ENCODE measurements around the gene SGMS1.

Gene SGMS1

DNA sequence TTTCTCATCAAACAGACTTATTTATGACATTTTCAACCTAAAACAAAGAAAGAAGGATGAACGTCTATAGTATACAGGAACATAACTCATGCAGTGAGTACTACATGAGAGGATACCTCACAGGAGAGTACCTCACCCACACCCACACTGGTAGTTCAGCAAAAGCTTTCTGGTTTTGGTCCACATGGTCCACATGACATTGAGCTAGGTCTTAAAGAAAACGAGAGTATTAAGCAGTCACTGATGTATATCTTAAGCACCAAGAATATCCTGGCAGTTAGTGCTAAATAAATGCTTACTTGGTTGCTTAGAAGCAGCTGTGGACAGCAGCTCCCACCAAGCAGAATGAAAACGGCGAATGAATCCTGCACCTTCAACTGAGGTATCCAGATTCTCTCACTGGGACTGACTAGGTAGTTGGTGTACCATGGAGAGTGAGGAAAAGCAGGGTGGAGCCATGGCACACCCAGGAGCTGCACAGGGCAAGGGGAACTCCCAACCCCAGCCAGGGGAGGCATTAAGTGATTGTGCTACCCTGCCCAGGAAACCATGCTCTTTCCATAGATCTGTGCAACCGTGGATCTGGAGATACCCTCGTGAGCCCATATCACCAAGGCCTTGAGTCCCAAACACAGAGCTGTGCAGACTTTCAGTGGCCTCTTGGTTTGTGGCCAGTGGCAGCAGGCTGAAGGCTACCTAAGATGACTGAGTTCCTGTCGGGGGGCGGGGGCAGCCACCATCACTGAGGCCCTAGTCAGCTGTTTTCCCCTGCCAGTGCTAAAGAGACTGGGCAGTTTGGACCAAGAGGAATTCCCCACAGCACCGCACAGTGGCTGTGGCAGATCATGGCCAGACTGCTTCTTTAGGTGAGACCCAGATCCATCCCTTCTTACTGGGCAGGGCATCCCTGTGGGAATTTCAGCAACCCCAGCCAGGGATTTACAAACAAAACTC, 143.4 kb downstream of the SGMS1 start:
- no peak overlapping the region for H3K27ac ChIP-seq
- no peak for TF ChIP-seq ZFX (IDR thresholded peaks at IDR 0.05; ENCODE audit: borderline replicate concordance)
- TF ChIP-seq, protein P1, sequence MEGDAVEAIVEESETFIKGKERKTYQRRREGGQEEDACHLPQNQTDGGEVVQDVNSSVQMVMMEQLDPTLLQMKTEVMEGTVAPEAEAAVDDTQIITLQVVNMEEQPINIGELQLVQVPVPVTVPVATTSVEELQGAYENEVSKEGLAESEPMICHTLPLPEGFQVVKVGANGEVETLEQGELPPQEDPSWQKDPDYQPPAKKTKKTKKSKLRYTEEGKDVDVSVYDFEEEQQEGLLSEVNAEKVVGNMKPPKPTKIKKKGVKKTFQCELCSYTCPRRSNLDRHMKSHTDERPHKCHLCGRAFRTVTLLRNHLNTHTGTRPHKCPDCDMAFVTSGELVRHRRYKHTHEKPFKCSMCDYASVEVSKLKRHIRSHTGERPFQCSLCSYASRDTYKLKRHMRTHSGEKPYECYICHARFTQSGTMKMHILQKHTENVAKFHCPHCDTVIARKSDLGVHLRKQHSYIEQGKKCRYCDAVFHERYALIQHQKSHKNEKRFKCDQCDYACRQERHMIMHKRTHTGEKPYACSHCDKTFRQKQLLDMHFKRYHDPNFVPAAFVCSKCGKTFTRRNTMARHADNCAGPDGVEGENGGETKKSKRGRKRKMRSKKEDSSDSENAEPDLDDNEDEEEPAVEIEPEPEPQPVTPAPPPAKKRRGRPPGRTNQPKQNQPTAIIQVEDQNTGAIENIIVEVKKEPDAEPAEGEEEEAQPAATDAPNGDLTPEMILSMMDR (IDR thresholded peaks at IDR 0.05) = no peak

DNA sequence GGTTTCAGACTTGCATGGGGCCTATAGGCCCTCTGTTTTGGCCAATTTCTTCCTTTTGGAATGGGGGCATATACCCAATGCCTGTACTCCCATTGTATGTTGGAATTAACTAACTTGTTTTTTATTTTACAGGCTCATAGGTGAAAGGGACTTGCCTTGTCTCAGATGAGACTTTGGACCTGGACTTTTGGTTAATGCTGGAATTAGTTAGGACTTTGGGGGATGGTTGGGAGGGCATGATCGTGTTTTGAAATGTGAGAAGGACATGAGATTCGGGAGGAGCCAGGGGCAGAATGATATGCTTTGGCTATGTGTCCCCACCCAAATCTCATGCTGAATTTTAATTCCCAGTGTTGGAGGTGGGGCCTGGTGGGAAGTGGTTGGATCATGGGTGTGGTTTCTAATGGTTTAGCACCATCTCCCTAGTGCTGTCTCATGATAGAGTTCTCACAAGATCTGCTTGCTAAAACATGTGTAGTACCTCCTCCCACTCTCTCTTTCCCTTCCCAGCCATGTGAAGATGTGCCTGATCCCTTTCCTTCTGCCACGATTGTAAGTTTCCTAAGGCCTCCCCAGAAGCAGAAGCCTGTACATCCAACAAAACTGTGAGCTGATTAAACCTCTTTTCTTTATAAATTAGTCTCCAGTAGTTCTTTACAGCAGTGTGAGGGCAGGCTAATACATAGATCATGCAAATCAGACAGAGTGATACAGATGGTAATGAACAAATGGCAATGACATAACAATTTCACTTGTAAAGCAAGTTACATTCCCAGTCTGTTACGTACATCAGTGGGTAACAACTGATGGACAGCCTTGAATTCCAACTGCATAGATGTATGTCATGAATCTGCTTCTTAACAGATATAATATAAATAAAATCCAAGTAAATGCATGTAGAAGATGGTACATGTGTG, 146.2 kb downstream of the SGMS1 start:
- no peak overlapping the region for H3K27ac ChIP-seq
- TF ChIP-seq ZFX (IDR thresholded peaks at IDR 0.05; ENCODE audit: borderline replicate concordance) = no peak

DNA sequence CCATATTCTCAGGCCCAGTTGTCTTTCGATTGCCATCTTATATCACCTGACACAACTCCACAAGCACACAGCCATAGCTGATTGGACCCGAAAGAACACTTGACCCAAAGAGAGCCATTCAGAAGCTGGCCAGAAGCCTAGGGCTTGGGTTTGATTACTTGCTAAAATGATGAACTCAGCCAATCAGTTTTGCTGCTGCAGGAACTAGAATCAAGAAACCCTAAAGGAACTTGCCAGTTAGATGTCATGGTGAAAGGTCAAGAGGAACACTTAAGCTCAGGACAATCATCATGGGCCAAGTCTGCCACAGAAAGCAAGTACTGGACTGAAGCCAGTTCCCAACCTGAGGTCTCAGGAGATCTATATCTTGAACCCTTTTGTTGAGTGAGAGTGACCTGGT, 150.0 kb downstream of the SGMS1 start:
- TF ChIP-seq, protein P1 (IDR thresholded peaks at IDR 0.05) = no peak
- no peak for TF ChIP-seq ZFX (IDR thresholded peaks at IDR 0.05; ENCODE audit: borderline replicate concordance)
- no peak overlapping the region for H3K27ac ChIP-seq

DNA sequence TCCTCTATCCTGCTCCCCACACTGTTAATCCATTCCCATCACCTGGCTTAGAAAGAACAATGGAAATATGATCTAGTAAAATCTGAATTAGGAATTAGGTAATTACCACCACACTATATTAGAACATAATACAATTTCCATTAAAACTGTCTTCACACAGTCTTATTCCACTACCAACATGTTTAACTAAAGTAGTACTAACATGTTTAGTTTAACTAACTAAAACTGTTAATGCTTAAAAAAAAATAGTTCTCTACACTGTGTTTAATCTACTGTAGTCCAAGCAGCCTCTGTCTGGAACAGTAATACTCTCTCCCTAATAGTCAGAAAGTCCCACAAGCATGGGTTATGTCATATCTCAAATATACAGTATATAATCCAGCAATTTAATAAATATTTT, 150.8 kb downstream of the SGMS1 start:
- H3K27ac ChIP-seq = no peak overlapping the region
- TF ChIP-seq ZFX (IDR thresholded peaks at IDR 0.05; ENCODE audit: borderline replicate concordance) = no peak

DNA sequence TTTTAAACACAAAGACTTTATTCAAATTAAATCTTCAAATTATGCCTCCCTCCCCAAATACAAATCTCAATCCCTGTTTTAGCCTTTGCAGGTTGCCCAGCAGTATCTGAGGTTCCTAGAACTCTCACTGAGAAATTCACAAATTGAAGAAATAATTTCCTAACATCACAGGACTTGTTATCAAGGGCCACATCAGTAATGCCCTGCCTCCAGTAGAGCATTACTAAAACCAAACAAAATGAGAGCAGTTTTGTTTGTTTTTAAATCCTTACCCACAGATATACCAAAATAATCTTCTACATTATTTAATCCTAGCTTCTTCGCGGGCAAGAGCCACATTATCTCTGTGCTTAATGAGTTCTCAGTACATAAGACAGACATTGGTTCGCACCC, 152.2 kb downstream of the SGMS1 start:
- H3K27ac ChIP-seq = no peak overlapping the region

DNA sequence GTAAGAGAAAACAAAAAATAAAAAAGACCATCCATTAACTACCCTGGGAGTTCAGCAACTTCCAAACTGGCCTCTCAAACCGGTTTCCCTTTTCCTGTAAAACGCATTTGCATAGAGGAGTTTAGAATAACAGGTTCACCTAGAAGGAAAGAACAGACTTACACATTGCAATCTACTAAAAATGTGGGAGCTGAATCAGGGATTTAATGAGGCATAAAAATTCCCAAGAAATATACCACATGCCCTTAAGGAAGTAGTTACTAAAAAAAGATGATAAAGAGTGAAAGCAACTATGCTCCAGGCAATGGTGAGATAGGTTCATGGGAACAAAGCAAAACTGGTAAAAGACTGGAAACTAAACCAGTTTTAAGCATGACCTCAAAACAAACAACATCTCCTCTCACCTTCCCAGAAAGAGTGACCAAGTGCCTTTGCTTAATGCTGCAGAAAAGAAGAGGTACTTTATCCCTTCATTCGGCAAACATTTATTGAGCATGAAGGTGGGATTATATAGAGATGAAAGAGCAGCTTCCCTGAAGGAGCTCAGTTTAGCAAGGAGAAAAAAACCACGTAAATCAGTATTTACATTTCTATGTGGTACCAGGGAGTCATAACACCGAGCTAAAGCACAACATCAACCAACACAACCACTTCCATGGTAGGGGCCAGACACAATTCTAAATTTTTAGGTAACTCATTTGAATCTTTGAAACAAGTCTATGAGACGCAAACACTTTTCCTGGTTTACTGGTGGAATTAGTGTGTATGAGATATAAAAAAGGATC, 152.8 kb downstream of the SGMS1 start:
- H3K27ac ChIP-seq = 0 out of 2 replicates have a peak overlapping the region, but pooled peaks have one; percentile 2
- no peak for TF ChIP-seq ZFX (IDR thresholded peaks at IDR 0.05; ENCODE audit: borderline replicate concordance)
- TF ChIP-seq, protein P1 (IDR thresholded peaks at IDR 0.05) = no peak

More for the DNA sequence above, 152.2 kb downstream of the SGMS1 start:
- no peak for TF ChIP-seq ZFX (IDR thresholded peaks at IDR 0.05; ENCODE audit: borderline replicate concordance)
- TF ChIP-seq, protein P1 (IDR thresholded peaks at IDR 0.05) = no peak

DNA sequence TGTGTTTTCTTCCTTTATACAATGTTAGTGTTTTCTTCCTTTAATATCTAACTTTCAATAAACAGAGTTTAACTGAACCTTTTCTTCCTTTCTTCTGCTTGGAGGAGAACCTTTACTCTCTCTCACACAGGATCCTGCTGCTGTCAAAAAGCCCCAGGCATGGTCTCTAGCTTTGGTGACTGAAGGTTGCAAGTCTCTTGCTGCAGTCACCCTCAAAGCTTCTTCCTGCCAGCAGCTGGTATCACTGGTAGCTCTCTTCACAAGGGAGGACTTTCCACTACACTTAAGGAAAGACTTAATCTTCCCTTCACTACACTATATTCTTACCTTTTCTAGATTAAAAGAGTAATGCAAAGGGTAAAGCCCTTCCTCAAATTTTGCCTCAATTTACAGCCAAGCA, 153.4 kb downstream of the SGMS1 start:
- 0 out of 2 replicates have a peak overlapping the region, but pooled peaks have one; percentile 2 for H3K27ac ChIP-seq
- TF ChIP-seq, protein P1 (IDR thresholded peaks at IDR 0.05) = no peak
- TF ChIP-seq ZFX (IDR thresholded peaks at IDR 0.05; ENCODE audit: borderline replicate concordance) = no peak
